Neural progenitor cell (in vitro differentiated cells): ENCODE data around the gene ADGRG1. TPM values are rescaled to one million over a fixed set of nuclear protein-coding genes. Genes with fewer than 3 reads are reported as not detected.

ENCODE experiments used
- DNase-seq: peaks from one replicate; pipeline ENCODE4 v3.0.0-alpha.2; 2016; ENCODE audit warnings: low spot score
- H2AFZ ChIP-seq: fragments of 200-600 bp; sonication (generic); replicated peaks from 2 replicates; pipeline ENCODE4 v1.6.1; 2016; ENCODE audit warnings: antibody characterized with exemption
- H3F3A ChIP-seq: fragments of 200-600 bp; sonication (generic); 2 replicates; pipeline ENCODE4 v1.6.1; 2016; ENCODE audit warnings: antibody characterized with exemption, low read depth
- H3K27ac ChIP-seq: fragments of 200-600 bp; sonication (generic); 2 replicates; pipeline ENCODE4 v1.5.1; 2016; ENCODE audit warnings: mild to moderate bottlenecking
- H3K27me3 ChIP-seq: fragments of 200-600 bp; sonication (generic); 2 replicates; pipeline ENCODE4 v1.6.1; 2016; ENCODE audit warnings: mild to moderate bottlenecking, moderate library complexity
- H3K36me3 ChIP-seq: fragments of 200-600 bp; sonication (generic); 2 replicates; pipeline ENCODE4 v1.5.1; 2016
- H3K4me1 ChIP-seq: fragments of 200-600 bp; sonication (generic); 2 replicates; pipeline ENCODE4 v1.6.1; 2016; ENCODE audit warnings: mixed run types
- H3K4me2 ChIP-seq: fragments of 200-600 bp; sonication (generic); 2 replicates; pipeline ENCODE4 v1.6.1; 2016
- H3K4me3 ChIP-seq: fragments of 200-600 bp; sonication (generic); 2 replicates; pipeline ENCODE4 v1.5.1; 2016
- H3K79me2 ChIP-seq: fragments of 200-600 bp; sonication (generic); 2 replicates; pipeline ENCODE4 v1.6.1; 2016; ENCODE audit warnings: low read depth
- H3K9ac ChIP-seq: fragments of 200-600 bp; sonication (generic); 2 replicates; pipeline ENCODE4 v1.6.1; 2016
- H3K9me3 ChIP-seq: fragments of 200-600 bp; sonication (generic); 2 replicates; pipeline ENCODE4 v1.5.1; 2016; ENCODE audit warnings: low read depth
- H4K20me1 ChIP-seq: fragments of 200-600 bp; sonication (generic); 2 replicates; pipeline ENCODE4 v1.6.1; 2016; ENCODE audit warnings: low read depth
- H3K27ac Mint-ChIP-seq: 3 replicates; pipeline ENCODE4 v1.8.0; 2021; ENCODE audit warnings: mixed read lengths
- H3K27me3 Mint-ChIP-seq: 2 replicates; pipeline ENCODE4 v1.8.0; 2022; ENCODE audit warnings: low read depth, mild to moderate bottlenecking, inconsistent platforms, moderate library complexity, mixed read lengths; ENCODE audit not compliant: insufficient read depth
- H3K36me3 Mint-ChIP-seq: 3 replicates; pipeline ENCODE4 v1.8.0; 2021; ENCODE audit warnings: mixed read lengths
- H3K4me1 Mint-ChIP-seq: 3 replicates; pipeline ENCODE4 v1.8.0; 2021; ENCODE audit warnings: mixed read lengths
- H3K4me3 Mint-ChIP-seq: 3 replicates; pipeline ENCODE4 v1.8.0; 2021; ENCODE audit warnings: mild to moderate bottlenecking, moderate library complexity, mixed read lengths
- H3K9me3 Mint-ChIP-seq: 3 replicates; pipeline ENCODE4 v1.8.0; 2020; ENCODE audit warnings: mixed read lengths
- CTCF ChIP-seq: fragments of 200-600 bp; sonication (generic); IDR thresholded peaks from 2 replicates; pipeline ENCODE4 v1.5.1; 2017; ENCODE audit warnings: antibody characterized with exemption, mild to moderate bottlenecking
- EZH2 ChIP-seq: fragments of 200-600 bp; sonication (generic); IDR thresholded peaks from 2 replicates; pipeline ENCODE4 v1.6.1; 2017; ENCODE audit warnings: antibody characterized with exemption, mild to moderate bottlenecking, moderate library complexity
- EZH2phosphoT487 ChIP-seq: fragments of 200-600 bp; sonication (generic); IDR thresholded peaks from 2 replicates; pipeline ENCODE4 v1.6.1; 2017; ENCODE audit warnings: antibody characterized with exemption
- total RNA-seq: library from RNA; depleted of rRNA; stranded (reverse); fragments of >200 nt; gene quantifications from 2 replicates; pipeline ENCODE4 v1.2.3, GENCODE V29; 2015; ENCODE audit warnings: low replicate concordance

ADGRG1 gene
- total RNA-seq, 1 donor from 2014 or later: 8.0 TPM

DNA sequence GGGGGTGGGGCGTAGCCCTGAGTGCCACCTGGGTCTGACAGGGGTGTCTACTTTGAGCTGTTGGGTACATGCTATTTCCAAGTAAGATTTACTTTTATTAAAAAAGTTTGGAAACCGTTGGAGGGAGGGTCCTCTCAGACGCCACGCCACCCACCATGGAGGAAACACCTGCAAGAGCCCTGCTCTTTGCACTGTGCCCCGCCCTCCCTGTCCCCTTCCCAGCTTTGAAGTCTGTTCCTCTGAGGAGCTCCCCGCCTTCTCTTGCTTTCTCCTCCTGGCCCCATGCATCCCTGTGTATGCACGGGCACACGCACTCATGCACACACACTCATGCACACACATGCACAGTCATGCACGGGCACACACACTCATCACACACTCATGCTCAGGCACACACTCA lies 15.5 kb downstream of the ADGRG1 start:
- peaks cover 2% of the 10 kb centered on the region for H3K36me3 Mint-ChIP-seq
- H3K4me2 ChIP-seq: no peak overlapping the region
- H3K27me3 Mint-ChIP-seq: peaks cover 7% of the 10 kb centered on the region
- no peak overlapping the region for H3K27ac Mint-ChIP-seq
- peaks cover 9% of the 10 kb centered on the region for H3F3A ChIP-seq
- no peaks in the 10 kb centered on the region for H4K20me1 ChIP-seq
- no peaks in the 10 kb centered on the region for H3K9me3 ChIP-seq
- H3K27ac ChIP-seq: no peak overlapping the region
- H3K36me3 ChIP-seq: no peaks in the 10 kb centered on the region
- no peak overlapping the region for H3K4me3 ChIP-seq
- H3K9ac ChIP-seq: no peak overlapping the region
- no peak overlapping the region for H3K4me3 Mint-ChIP-seq
- H3K9me3 Mint-ChIP-seq: no peaks in the 10 kb centered on the region
- DNase-seq: no peak
- no peaks in the 10 kb centered on the region for H3K79me2 ChIP-seq
- peaks cover 18% of the 10 kb centered on the region for H3K4me1 ChIP-seq
- peaks cover 40% of the 10 kb centered on the region for H3K4me1 Mint-ChIP-seq
- no peak overlapping the region for H2AFZ ChIP-seq
- TF ChIP-seq EZH2phosphoT487: no peak
- no peak for TF ChIP-seq CTCF
- TF ChIP-seq EZH2: no peak
- no peaks in the 10 kb centered on the region for H3K27me3 ChIP-seq

DNA sequence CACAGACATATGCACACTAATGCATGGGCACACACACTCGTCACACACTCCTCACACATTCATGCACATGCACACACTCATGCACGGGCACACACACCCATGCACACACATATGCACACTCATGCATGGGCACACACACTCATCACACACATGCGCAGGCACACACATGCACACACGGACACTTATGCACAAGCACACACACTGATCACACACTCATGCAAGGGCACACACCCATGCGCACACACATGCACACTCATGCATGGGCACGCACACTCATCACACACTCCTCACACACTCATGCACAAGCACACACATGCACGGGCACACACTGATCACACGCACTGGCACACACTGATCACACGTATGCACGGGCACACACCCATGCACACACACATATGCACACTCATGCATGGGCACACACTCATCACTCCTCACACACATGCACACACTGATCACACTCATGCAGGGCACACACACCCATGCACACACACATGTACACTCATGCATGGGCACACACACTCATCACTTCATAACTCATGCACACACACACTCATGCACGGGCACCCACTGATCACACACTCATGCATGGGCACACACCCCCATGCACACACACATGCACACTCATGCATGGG lies 16.1 kb downstream of the ADGRG1 start:
- Histone ChIP-seq H3K79me2 (no peaks in the 10 kb centered on the region), H3K27ac (no peak overlapping the region), H3K27me3 (no peaks in the 10 kb centered on the region), H3K4me2 (no peak overlapping the region), H3K9me3 (no peaks in the 10 kb centered on the region), H3K9ac (no peak overlapping the region), H3F3A (peaks cover 9% of the 10 kb centered on the region), H3K36me3 (no peaks in the 10 kb centered on the region), H4K20me1 (no peaks in the 10 kb centered on the region), H3K4me3 (no peak overlapping the region), H3K4me1 (peaks cover 13% of the 10 kb centered on the region), H2AFZ (no peak overlapping the region)
- TF ChIP-seq CTCF (no peak), EZH2phosphoT487 (no peak), EZH2 (no peak)
- peaks cover 34% of the 10 kb centered on the region for H3K4me1 Mint-ChIP-seq
- no peak overlapping the region for H3K27ac Mint-ChIP-seq
- H3K36me3 Mint-ChIP-seq: peaks cover 2% of the 10 kb centered on the region
- no peak overlapping the region for H3K4me3 Mint-ChIP-seq
- DNase-seq: no peak
- H3K27me3 Mint-ChIP-seq: peaks cover 5% of the 10 kb centered on the region
- no peaks in the 10 kb centered on the region for H3K9me3 Mint-ChIP-seq

GRCh38 chr16:57645169-57645568 lies 16.7 kb downstream of the ADGRG1 start:
- Mint-ChIP-seq H3K27ac (no peak overlapping the region), H3K9me3 (no peaks in the 10 kb centered on the region), H3K4me1 (peaks cover 27% of the 10 kb centered on the region), H3K27me3 (peaks cover 5% of the 10 kb centered on the region), H3K36me3 (peaks cover 2% of the 10 kb centered on the region), H3K4me3 (no peak overlapping the region)
- no peaks in the 10 kb centered on the region for H4K20me1 ChIP-seq
- H3K4me3 ChIP-seq: no peak overlapping the region
- no peaks in the 10 kb centered on the region for H3K27me3 ChIP-seq
- H3K4me2 ChIP-seq: no peak overlapping the region
- no peak for DNase-seq
- TF ChIP-seq CTCF (no peak), EZH2phosphoT487 (no peak), EZH2 (no peak)
- H3K79me2 ChIP-seq: no peaks in the 10 kb centered on the region
- H3K36me3 ChIP-seq: no peaks in the 10 kb centered on the region
- no peak overlapping the region for H2AFZ ChIP-seq
- H3K9ac ChIP-seq: no peak overlapping the region
- peaks cover 9% of the 10 kb centered on the region for H3F3A ChIP-seq
- H3K4me1 ChIP-seq: peaks cover 6% of the 10 kb centered on the region
- H3K9me3 ChIP-seq: no peaks in the 10 kb centered on the region
- no peak overlapping the region for H3K27ac ChIP-seq
